Lung (tissue), 12 donors: ENCODE measurements around the gene ZBTB37. TPM values are rescaled to one million over a fixed set of nuclear protein-coding genes. Genes with fewer than 3 reads are reported as not detected.

ENCODE experiments used
- ATAC-seq: fragments of 200-7000 bp; cut with Tn5 transposase; one replicate; pipeline ENCODE4 v1.9.1; 2020; ENCODE audit warnings: moderate number of reproducible peaks; ENCODE audit not compliant: insufficient read depth, low FRiP score
- DNase-seq, 3 donors: peaks; one replicate each; pipeline ENCODE4 v3.0.0-alpha.2; 2013 to 2017
- H3K27ac ChIP-seq, 2 donors: one replicate each; pipeline ENCODE4 v1.5.1; 2013; ENCODE audit warnings: mild to moderate bottlenecking in 2 of 2, moderate library complexity in 2 of 2, control low read depth in 1 of 2, inconsistent platforms in 1 of 2, low read depth in 1 of 2, low read length in 1 of 2
- H3K27me3 ChIP-seq, 3 donors: one replicate each; pipeline ENCODE4 v1.5.1; 2013; ENCODE audit warnings: low read length in 2 of 3; ENCODE audit not compliant: control insufficient read depth in 3 of 3, insufficient read depth in 3 of 3
- H3K36me3 ChIP-seq, 4 donors: one replicate each; pipeline ENCODE4 v1.5.1; 2013; ENCODE audit warnings: low read length in 4 of 4, mild to moderate bottlenecking in 1 of 4, moderate library complexity in 1 of 4; ENCODE audit not compliant: control insufficient read depth in 4 of 4, insufficient read depth in 4 of 4
- H3K4me1 ChIP-seq, 5 donors: one replicate each; pipeline ENCODE4 v1.5.1; 2013; ENCODE audit warnings: low read length in 5 of 5, mild to moderate bottlenecking in 2 of 5, moderate library complexity in 1 of 5; ENCODE audit not compliant: control insufficient read depth in 5 of 5, insufficient read depth in 5 of 5
- H3K4me3 ChIP-seq: one replicate; pipeline ENCODE4 v1.5.1; 2013; ENCODE audit warnings: mild to moderate bottlenecking, control low read depth, moderate library complexity
- H3K9ac ChIP-seq, 2 donors: one replicate each; pipeline ENCODE4 v1.5.1; 2013; ENCODE audit warnings: low read length in 2 of 2, control low read depth in 1 of 2; ENCODE audit not compliant: insufficient read depth in 1 of 2
- H3K9me3 ChIP-seq, 4 donors: one replicate each; pipeline ENCODE4 v1.5.1; 2013; ENCODE audit warnings: low read length in 3 of 4, mild to moderate bottlenecking in 1 of 4, moderate library complexity in 1 of 4; ENCODE audit not compliant: control insufficient read depth in 4 of 4, insufficient read depth in 3 of 4
- WGBS, 2 donors: extraction: QIAGEN DNeasy Blood & Tissue Kit; methylation state at CpG; one replicate each; pipeline ENCODE4 v1.1.7; 2013; 5-methylcytosine and 5-hydroxymethylcytosine counted together
- polyA plus RNA-seq, 2 donors: library from polyadenylated mRNA; stranded (reverse); fragments of 200-250 nt; gene quantifications; one replicate each; pipeline ENCODE4 v1.2.1, GENCODE V29; 2013
- total RNA-seq, 2 donors: library from RNA; depleted of rRNA in 1 of 2; stranded (reverse); fragments of >200 nt in 1 of 2; gene quantifications; one replicate each; pipeline ENCODE4 v1.2.1, GENCODE V29; 2014 to 2021
- TF ChIP-seq, protein P1 (sequence below): IDR thresholded peaks from 2 replicates; pipeline ENCODE4 v1.5.1; 2012; ENCODE audit warnings: mild to moderate bottlenecking; ENCODE audit errors: control extremely low read depth, extremely low read depth
- donor health status: control.
- donor health status: control.
- donor health status: Bipolar disorder and iron deficiency.
- donor health status: healthy.
- donor health status: DM: yes; HTN: yes; CAD: no.

Gene ZBTB37
- total and polyA plus RNA-seq, 4 donors = 1.6 to 29.8 (median 7.3) TPM

DNA sequence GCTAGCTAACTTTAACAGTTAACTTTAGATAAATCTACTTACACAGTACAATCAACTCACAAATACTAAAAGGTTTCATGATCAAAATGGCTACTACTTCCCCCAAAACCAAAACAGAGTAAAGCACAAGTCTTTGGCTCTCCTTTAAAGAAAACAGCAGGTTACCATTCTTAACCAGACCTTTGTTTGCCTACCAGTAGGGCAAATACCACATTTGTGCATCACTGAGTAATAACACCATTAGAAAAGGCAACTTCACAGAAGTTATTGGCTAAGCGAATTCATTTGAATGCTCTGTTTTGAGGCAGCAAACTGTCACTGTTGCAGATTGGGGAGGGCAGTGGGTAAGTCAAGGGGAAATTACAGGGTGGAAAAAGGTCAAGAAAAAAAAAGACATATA is 66.3 kb downstream of the ZBTB37 start:
- TF ChIP-seq, protein P1, sequence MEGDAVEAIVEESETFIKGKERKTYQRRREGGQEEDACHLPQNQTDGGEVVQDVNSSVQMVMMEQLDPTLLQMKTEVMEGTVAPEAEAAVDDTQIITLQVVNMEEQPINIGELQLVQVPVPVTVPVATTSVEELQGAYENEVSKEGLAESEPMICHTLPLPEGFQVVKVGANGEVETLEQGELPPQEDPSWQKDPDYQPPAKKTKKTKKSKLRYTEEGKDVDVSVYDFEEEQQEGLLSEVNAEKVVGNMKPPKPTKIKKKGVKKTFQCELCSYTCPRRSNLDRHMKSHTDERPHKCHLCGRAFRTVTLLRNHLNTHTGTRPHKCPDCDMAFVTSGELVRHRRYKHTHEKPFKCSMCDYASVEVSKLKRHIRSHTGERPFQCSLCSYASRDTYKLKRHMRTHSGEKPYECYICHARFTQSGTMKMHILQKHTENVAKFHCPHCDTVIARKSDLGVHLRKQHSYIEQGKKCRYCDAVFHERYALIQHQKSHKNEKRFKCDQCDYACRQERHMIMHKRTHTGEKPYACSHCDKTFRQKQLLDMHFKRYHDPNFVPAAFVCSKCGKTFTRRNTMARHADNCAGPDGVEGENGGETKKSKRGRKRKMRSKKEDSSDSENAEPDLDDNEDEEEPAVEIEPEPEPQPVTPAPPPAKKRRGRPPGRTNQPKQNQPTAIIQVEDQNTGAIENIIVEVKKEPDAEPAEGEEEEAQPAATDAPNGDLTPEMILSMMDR = no peak
- no peaks in the 10 kb centered on the region for H3K4me1 ChIP-seq
- DNase-seq = no peak
- no peaks in the 10 kb centered on the region for H3K27me3 ChIP-seq
- H3K9me3 ChIP-seq = no peaks in the 10 kb centered on the region
- no peak overlapping the region for H3K27ac ChIP-seq
- 97 to 98% methylated on average over 1 of the region's 1 CpG for WGBS, 2 donors
- no peak overlapping the region for H3K4me3 ChIP-seq
- H3K9ac ChIP-seq = no peak overlapping the region
- H3K36me3 ChIP-seq = peaks cover 0 to 24% (median 11%) of the 10 kb centered on the region in 4 donors
- no peak for ATAC-seq

DNA sequence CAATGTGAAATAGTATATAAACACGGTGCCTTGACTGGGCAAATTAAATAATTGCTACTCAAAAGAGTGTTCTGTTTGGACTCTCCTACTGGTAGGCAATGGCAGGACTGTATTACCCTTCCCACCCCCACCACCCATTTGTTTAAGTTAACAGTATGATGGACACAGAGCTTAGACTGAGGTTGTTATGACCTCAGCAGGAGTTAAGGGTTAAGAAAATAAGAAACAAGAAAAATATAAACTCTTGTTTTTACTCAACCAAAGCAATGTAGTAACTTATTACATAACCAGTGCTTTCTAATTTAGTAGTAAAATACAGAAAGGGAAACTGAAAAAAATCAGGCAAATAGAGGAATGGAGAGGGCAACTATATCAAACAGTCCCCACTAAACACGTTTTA is 68.9 kb downstream of the ZBTB37 start:
- DNase-seq (no peak), ATAC-seq (no peak)
- Histone ChIP-seq H3K4me1 (no peaks in the 10 kb centered on the region), H3K9me3 (no peaks in the 10 kb centered on the region), H3K4me3 (no peak overlapping the region), H3K9ac (no peak overlapping the region), H3K36me3 (peaks cover 0 to 31% (median 20%) of the 10 kb centered on the region in 4 donors), H3K27ac (no peak overlapping the region), H3K27me3 (no peaks in the 10 kb centered on the region)
- TF ChIP-seq, protein P1 = no peak
- WGBS, 2 donors = 86 to 88% methylated on average over 2 of the region's 2 CpGs

DNA sequence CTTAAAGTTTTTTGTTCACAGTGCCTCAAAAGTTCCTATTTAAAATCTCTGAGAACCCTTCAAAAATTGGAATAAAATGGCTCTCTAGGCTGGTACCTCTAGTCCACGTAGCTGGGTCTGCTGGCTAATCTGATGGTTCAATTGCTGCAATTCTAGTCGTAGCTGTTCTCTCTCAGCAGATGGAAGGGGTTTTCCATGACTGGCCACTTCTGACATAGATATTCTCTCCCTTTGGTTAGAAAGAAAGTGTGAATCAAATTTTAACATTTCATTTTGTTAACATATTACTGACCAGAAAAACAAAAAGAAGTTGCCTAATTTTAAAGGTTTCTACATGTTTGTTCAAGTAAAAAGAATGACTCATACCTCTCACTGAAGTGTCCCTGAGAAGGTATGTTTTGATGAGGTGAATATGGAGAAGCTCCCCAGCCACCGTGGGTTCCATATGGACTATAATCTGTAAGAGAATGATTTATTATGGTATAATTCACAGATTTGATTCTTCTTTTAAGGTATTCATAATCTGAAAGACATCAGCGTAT is 78.3 kb downstream of the ZBTB37 start:
- TF ChIP-seq, protein P1 = no peak
- Histone ChIP-seq H3K36me3 (peaks cover 25 to 54% (median 37%) of the 10 kb centered on the region in 4 donors), H3K9me3 (no peaks in the 10 kb centered on the region), H3K27ac (no peak overlapping the region), H3K9ac (no peak overlapping the region), H3K4me3 (no peak overlapping the region), H3K27me3 (no peaks in the 10 kb centered on the region), H3K4me1 (no peaks in the 10 kb centered on the region)
- 84 to 93% methylated on average over 4 of the region's 4 CpGs for WGBS, 2 donors
- no peak for ATAC-seq
- DNase-seq = no peak

DNA sequence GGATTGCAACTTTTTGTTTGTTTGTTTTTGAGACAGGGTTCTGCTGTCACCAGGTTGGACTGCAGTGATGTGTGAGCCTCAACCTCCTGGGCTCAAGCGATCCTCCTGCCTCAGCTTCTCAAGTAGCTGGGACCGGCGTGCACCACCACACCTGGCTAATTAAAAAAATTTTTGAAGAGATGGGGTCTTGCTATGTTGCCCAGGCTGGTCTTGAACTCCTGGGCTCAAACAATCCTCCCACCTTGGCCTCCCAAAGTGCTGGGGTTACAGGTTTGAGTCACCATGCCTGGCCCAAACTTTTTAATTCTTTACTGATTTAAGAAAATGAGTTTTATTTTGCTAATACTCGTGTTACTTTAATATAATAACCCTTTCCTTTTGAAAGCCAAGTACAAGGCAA is 80.4 kb downstream of the ZBTB37 start:
- Histone ChIP-seq H3K4me3 (no peak overlapping the region), H3K4me1 (no peaks in the 10 kb centered on the region), H3K9me3 (no peaks in the 10 kb centered on the region), H3K27me3 (no peaks in the 10 kb centered on the region), H3K36me3 (peaks cover 20 to 48% (median 35%) of the 10 kb centered on the region in 4 donors), H3K9ac (no peak overlapping the region), H3K27ac (no peak overlapping the region)
- WGBS, 2 donors = 98% methylated on average over 4 of the region's 4 CpGs
- TF ChIP-seq, protein P1 = no peak
- no peak for DNase-seq
- no peak for ATAC-seq
